Left lung (tissue), 8 donors: ENCODE data around the gene NEDD9. TPM values are rescaled to one million over a fixed set of nuclear protein-coding genes. Genes with fewer than 3 reads are reported as not detected.

Experiments used
- polyA plus RNA-seq, 6 donors: library from polyadenylated mRNA; unstranded; fragments of 120-200 nt; gene quantifications; one replicate each; pipeline ENCODE4 v1.2.1, GENCODE V29; 2013; ENCODE audit not compliant: insufficient read length in 6 of 6
- total RNA-seq, 2 donors: library from RNA; stranded (reverse); fragmentation: NEBNext Ultra II Directional; extraction: Animal tissue kit (Norgen Biotek cat#: 25700); gene quantifications; one replicate each; pipeline ENCODE4 v1.2.1, GENCODE V29; 2021
- donor health status: DM: no; HTN: yes; CAD: no.
- donor health status: DM: no; HTN: no; CAD: no.

Gene NEDD9
- total and polyA plus RNA-seq, 8 donors = 54.3 to 193 (median 59.5) TPM

Other genes starting within 250 kb of the NEDD9 start
- under 1 TPM; 0.09 to 0.24 TPM for gene ELOVL2, start 188.4 kb downstream of the NEDD9 start, total RNA-seq
- gene ELOVL2, start 188.4 kb downstream of the NEDD9 start, polyA plus RNA-seq = 1 to 10 TPM; 4.0 to 6.5 (median 4.6) TPM
- gene SMIM13, start 138.8 kb downstream of the NEDD9 start, total RNA-seq = 10 to 100 TPM in 1 of 2 donors, 1 to 10 TPM in 1; 9.6 to 12.9 TPM
- 10 to 100 TPM; 15.6 to 18.1 (median 16.0) TPM for gene SMIM13, start 138.8 kb downstream of the NEDD9 start, polyA plus RNA-seq
- under 1 TPM in 1 of 2 donors, not detected in 1; 0.09 TPM for gene ERVFRD-1, start 120.9 kb downstream of the NEDD9 start, total RNA-seq
- gene ERVFRD-1, start 120.9 kb downstream of the NEDD9 start, polyA plus RNA-seq = under 1 TPM; 0.09 to 0.18 (median 0.13) TPM